BJ (cell line): ENCODE results near the gene NPFFR1. TPM values are rescaled to one million over a fixed set of nuclear protein-coding genes. Genes with fewer than 3 reads are reported as not detected.

Experiments
- CTCF ChIA-PET: fragments of 350-600 bp; formaldehyde crosslinking; extraction: SDS; loops from one replicate; lab custom pipeline; 2021; ENCODE audit warnings: antibody characterized with exemption, inconsistent platforms; lab: Yijun Ruan, JAX
- POLR2A ChIA-PET: fragments of 300-600 bp; sonication (Branson Sonifier 250); formaldehyde crosslinking; extraction: SDS; loops from one replicate; lab custom pipeline; 2021; ENCODE audit warnings: antibody characterized with exemption; lab: Charles Lee
- DNase-seq: peaks from one replicate; pipeline ENCODE4 v3.0.0-alpha.2; 2011; ENCODE audit warnings: low read depth
- H3K27me3 ChIP-seq: 2 replicates; pipeline ENCODE4 v1.6.0; 2011; ENCODE audit warnings: low read length; ENCODE audit not compliant: control insufficient read depth, insufficient read depth
- H3K36me3 ChIP-seq: 2 replicates; pipeline ENCODE4 v1.5.1; 2011; ENCODE audit warnings: low read length; ENCODE audit not compliant: control insufficient read depth, insufficient read depth
- H3K4me3 ChIP-seq: 2 replicates; pipeline ENCODE4 v1.5.1; 2011; ENCODE audit warnings: low read depth, mild to moderate bottlenecking, control low read depth, low read length
- polyA plus RNA-seq: library from polyadenylated mRNA; depleted of rRNA; stranded (reverse); fragments of >200 nt; gene quantifications from 2 replicates; pipeline ENCODE4 v1.2.3, GENCODE V29; 2011
- TF ChIP-seq, protein P1 (sequence below): IDR thresholded peaks from 2 replicates; pipeline ENCODE4 v1.5.1; 2011; ENCODE audit warnings: low read depth, mild to moderate bottlenecking, control low read depth, inconsistent platforms, low read length, moderate library complexity; ENCODE audit not compliant: insufficient read depth

NPFFR1 gene
- polyA plus RNA-seq, 1 experiment, result not detected

DNA sequence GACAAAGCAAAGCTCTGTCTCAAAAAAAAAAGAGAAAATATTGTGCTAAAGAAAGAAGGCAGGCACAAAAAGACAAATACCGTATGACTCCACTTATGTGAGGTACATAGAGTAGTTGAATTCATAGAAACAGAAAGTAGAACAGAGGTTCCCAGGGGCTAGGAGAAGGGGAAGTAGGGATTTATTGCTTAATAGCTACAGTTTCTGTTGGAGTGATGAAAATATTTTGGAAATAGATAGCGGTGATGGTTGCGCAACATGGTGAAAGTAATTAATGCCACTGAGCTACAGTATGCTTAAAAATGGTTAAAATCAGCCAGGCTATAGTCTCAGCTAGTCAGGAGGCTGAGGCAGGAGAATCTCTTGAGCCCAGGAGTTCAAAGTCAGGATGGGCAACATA lies 18.5 kb upstream of the NPFFR1 start:
- DNase-seq, result peak; percentile 9
- ChIA-PET CTCF (interaction anchor here (1.1 kb wide), 1 partner anchor 81 kb away, joined by 3 read pairs; no protein-coding TSS in a partner anchor), POLR2A (no interaction called here)
- TF ChIP-seq, protein P1, sequence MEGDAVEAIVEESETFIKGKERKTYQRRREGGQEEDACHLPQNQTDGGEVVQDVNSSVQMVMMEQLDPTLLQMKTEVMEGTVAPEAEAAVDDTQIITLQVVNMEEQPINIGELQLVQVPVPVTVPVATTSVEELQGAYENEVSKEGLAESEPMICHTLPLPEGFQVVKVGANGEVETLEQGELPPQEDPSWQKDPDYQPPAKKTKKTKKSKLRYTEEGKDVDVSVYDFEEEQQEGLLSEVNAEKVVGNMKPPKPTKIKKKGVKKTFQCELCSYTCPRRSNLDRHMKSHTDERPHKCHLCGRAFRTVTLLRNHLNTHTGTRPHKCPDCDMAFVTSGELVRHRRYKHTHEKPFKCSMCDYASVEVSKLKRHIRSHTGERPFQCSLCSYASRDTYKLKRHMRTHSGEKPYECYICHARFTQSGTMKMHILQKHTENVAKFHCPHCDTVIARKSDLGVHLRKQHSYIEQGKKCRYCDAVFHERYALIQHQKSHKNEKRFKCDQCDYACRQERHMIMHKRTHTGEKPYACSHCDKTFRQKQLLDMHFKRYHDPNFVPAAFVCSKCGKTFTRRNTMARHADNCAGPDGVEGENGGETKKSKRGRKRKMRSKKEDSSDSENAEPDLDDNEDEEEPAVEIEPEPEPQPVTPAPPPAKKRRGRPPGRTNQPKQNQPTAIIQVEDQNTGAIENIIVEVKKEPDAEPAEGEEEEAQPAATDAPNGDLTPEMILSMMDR, result no peak
- H3K4me3 ChIP-seq, result no peak overlapping the region
- no peaks in the 10 kb centered on the region for H3K36me3 ChIP-seq
- H3K27me3 ChIP-seq, result no peaks in the 10 kb centered on the region

DNA sequence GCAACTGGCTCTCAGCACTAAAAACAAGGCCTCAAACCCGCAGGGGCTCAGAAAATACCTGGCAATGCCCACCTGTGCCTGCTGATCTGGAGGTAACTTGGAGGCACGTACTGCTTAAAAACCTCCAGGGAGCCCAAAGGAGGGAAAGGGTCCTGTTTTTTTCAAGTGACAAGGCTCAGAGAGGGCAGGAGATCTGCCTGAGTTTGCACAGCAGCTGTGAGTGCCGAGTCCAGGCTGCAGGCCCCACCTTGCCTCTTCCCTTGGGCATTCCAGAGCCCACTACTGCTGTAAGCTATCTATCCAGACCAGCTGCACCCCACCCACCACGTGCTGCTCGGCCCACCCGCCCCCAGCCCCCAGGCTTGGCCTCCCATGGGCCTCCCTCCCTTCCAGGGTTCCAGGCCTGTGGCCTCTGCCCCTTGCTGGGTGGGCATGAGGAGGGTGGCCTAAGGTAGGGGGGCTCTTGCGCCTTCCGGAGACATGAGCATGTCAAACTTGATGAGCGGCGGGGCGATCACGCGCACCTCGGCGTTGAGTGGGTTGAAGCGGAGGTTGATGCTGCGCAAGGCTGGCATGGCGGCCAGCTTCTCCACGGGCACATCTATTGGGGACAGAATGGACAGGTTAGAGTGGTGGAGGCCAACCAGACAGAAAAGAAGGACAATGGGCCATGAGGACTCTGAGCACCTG lies 17.2 kb upstream of the NPFFR1 start:
- no peak overlapping the region for H3K4me3 ChIP-seq
- H3K36me3 ChIP-seq, result no peaks in the 10 kb centered on the region
- POLR2A ChIA-PET, result no interaction called here
- TF ChIP-seq, protein P1, result no peak
- no peak for DNase-seq
- no peaks in the 10 kb centered on the region for H3K27me3 ChIP-seq
- CTCF ChIA-PET, result interaction anchor here (1.6 kb wide), 1 partner anchor 63 kb away, joined by 4 read pairs; no protein-coding TSS in a partner anchor

DNA sequence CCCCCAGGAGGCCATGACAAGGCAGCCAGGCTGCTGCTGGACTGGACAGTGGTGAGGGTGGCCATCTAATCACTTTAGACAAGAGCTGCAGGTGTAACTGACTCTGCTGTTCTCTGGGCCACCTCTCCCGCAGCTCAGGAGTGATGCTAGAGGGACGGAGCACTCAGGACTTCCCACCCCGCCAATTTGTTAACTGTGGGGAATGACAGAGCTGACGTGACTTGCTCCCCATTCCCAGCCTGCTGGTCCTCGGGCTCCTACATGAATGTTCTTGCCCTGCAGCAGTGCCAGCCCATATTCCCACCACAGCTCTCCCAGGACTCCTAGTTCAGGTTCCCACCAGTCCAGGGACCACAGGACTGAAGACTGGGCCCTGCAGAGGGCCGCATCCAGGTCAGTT lies 16.7 kb upstream of the NPFFR1 start:
- Histone ChIP-seq H3K4me3 (no peak overlapping the region), H3K36me3 (no peaks in the 10 kb centered on the region), H3K27me3 (no peaks in the 10 kb centered on the region)
- ChIA-PET POLR2A (no interaction called here), CTCF (interaction anchor here (1.0 to 1.6 kb wide), 2 partner anchors 22 to 64 kb away, joined by 3 to 4 read pairs; no protein-coding TSS in a partner anchor)
- no peak for DNase-seq
- TF ChIP-seq, protein P1, result no peak

DNA sequence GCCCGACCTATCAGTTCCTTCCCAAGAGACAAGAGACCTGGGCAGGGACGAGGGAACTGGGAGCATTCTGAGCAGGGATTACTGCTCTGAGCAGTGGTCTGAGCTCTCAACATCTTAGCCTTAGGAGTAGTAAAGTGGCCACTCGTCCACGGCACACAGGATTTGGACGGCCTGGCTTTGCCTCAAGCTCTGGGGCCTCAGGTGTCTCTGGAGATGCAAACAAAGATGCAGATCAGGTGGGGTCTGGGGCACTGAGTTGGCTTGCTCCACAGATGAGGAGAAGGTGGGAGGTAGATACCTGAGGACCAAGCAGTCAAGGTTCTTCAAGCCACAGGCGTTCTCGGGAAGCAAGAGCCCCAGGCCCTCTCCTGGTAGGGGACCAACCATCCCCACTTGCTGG lies 16.1 kb upstream of the NPFFR1 start:
- ChIA-PET CTCF (interaction anchor here (1.0 to 1.6 kb wide), 2 partner anchors 21 to 65 kb away, joined by 3 to 4 read pairs; no protein-coding TSS in a partner anchor), POLR2A (no interaction called here)
- Histone ChIP-seq H3K4me3 (no peak overlapping the region), H3K36me3 (no peaks in the 10 kb centered on the region), H3K27me3 (no peaks in the 10 kb centered on the region)
- no peak for DNase-seq
- TF ChIP-seq, protein P1, result no peak

- H3K27me3 ChIP-seq, result no peaks in the 10 kb centered on the region
- POLR2A ChIA-PET, result no interaction called here
- CTCF ChIA-PET, result interaction anchor here (1.4 kb wide), 1 partner anchor 16 kb away, joined by 3 read pairs; no protein-coding TSS in a partner anchor
- H3K4me3 ChIP-seq, result no peak overlapping the region
- TF ChIP-seq, protein P1, result no peak
- no peaks in the 10 kb centered on the region for H3K36me3 ChIP-seq
- DNase-seq, result no peak
Measured at GRCh38 chr10:70298393-70298792, 14.6 kb upstream of the NPFFR1 start.
